Tongue (tissue), 2 donors: ENCODE measurements around the gene TBX15. TPM values are rescaled to one million over a fixed set of nuclear protein-coding genes. Genes with fewer than 3 reads are reported as not detected.

Experiments
- DNase-seq: peaks from one replicate; pipeline ENCODE4 v3.0.0-alpha.2; 2015
- total RNA-seq: library from RNA; depleted of rRNA; stranded (reverse); fragments of >200 nt; gene quantifications from one replicate; pipeline ENCODE4 v1.2.3, GENCODE V29; 2014

Gene TBX15
- total RNA-seq: 88.8 TPM

DNA sequence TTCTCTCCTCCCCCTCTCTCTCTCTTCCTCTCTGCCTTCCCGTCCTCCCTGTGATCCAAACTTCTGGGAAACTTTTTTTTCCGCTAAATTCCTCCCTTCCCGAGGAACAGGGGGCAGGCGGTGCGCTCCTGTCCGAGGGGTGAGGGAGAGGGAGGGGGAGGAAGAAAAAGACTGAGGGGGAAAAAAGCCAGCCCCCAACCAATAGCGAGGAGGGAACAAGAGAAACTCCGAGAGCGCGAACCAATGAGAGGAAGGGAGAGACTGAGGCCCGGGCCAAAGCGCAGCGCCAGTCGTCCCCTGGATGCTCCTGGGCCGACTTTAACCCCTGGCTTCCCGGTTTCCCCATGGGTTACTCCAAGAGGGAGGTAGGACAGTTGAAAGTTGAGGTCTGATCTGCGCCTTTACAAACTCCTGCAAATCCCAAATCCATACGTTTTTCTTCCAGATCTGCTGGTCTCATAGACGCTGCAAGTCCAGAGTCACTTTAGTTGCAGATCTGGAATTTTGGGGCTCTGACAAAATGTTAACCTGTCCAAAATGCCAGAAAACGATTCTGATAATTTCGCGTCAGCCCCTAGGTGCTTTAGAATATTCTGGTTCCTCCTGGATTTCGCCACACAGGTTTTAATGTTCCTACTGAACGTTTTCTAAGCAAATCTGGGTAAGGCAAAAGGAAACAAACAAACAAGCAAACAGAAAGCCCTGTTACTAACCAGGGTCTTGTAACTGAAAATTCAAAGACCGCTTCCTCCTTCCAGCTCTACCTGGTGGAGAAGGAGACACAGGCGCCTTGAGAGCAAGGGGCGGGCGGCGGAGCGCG is at the start of gene TBX15:
TBX15 (minus strand) TSS at position 158 of the 820 bp plus-strand sequence. CDS start 548 bp downstream, outside the sequence.
- DNase-seq: peak; percentile 94

DNA sequence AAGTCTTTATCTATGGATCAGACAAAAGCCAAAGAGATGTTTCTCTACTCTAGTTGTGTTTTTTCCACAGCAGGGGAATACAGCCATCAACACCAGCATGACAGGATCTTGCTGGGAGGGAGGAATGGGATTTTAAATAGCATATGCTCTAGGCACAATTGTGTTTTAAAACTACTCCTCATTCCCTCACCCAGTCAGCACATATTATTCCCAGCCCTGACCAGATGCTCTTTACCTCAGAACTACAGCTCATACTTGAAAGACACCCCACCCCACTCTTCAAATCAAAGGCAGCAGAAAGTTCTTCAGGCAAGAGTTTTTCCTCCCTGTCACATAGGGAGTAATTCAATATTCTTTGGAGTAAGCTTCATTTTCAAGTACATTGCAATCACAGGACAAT is 46.2 kb upstream of the TBX15 start:
- DNase-seq: no peak

DNA sequence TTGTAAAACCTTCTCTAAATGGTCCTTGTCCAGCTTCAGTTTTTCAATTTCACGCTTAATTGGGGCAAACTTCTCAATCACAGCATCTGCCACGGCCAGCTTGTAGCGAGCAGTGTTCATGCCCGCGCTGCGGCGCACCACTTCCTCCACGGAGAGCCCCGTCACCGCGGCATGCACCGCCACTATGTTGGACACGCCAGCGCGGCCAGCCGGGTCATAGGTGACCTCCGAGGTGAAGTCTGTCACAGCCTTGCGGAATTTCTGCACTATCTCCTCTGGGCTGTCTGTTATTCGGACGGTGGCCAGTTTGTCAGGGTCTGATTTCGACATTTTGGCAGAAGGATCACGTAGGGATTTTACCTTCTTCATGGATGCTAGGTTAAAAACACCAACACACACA is 44.8 kb upstream of the TBX15 start:
- DNase-seq: no peak

GRCh38 chr1:119027759-119028158 is 39.6 kb upstream of the TBX15 start:
- DNase-seq: no peak

DNA sequence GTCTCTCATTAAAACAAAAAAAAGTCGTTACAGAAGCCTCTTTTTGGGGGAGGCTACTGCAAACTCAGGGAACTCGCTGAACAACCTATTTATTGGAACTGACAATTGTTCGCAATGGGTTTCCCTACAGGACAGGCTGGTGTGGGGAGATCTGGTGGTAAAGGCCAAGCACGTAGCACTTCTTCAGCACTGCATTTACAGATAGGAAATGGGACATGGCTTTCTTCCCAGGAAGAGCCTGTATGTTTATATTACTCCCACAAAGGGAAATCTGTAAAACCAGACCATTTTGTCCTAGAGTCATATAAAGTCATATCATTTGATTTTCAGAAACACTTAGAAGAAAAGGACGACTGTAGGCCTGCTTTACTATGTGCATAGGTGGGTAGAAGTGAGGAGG is 38.8 kb upstream of the TBX15 start:
- no peak for DNase-seq

- no peak for DNase-seq
These were observed 27.4 kb upstream of the TBX15 start for GRCh38 chr1:119015547-119015946.

DNA sequence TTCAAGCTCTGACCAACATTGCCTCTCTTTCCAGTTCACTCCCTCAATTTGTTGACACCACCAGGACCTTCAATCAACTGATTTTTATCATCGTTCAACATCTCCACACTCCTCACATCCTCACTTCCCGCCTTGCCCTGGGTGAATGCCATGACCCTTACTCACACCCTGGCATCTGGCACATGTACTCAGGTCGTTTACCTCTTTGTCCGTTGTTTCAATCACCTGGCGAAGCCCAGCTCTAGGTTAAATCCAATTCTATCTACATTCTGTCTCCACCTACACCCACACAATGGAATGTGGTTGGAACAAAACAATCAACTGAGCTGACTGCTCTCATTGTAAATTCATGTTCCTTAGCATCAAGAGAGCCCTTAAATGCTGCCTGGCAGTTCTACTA is 24.2 kb upstream of the TBX15 start:
- DNase-seq: no peak

GRCh38 chr1:119011706-119012105 is 23.6 kb upstream of the TBX15 start:
- DNase-seq: no peak

DNA sequence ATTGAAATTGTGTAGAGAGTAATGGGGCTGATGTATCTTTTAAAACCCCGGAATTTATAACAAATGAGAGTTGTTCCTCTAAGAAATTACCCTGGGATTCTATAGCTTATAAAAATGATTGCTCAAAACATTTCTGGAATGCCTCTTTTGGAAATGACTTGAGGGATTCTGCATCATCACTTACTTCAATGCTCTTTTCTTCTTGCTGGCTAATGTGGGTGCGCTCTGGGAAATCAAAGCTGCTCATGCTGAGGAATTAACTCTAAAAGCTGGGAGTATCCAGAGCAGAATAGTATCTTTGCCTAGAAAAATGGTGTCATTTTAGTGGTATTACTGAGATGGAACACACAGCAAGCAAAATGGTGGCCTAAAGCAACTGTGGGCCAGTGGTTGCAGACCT is 23.0 kb upstream of the TBX15 start:
- DNase-seq: no peak

DNA sequence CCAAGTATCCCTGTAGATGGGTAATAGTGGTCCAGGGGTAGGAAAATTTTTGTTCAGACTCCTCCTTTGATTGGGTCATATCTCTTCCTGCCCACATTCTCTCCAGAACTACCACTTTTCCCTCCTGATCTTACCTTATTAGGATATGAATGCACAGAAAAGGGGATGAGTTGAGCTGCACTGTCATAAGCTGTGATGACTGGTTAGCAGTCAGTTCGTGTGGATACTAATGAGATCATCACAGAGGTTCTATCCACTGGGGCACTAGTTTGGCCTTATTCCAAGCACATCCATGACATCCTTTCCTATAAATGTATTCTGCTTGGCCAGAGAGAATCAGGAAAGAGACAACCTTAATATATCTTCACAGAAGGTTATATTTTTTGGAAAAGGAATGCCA is 22.1 kb upstream of the TBX15 start:
- no peak for DNase-seq

DNA sequence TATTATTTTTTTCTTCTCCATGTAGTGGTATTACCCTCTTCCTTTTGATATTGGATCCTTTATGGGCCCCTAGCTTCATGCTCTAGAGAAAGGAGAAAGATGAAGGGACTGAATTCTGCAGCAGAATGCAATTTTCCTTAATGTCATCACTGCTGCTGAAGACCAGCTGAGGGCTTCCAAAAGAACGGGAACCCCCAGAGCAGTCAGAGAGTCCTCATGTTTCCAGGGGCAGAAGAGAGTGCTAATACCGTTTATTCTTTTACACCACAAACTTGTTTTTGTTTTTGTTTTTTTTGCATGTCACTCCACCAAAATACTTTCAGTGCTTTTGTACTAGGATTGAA is 21.1 kb upstream of the TBX15 start:
- DNase-seq: no peak

- DNase-seq: peak; percentile 84
These were observed 20.6 kb upstream of the TBX15 start for GRCh38 chr1:119008483-119009311.

DNA sequence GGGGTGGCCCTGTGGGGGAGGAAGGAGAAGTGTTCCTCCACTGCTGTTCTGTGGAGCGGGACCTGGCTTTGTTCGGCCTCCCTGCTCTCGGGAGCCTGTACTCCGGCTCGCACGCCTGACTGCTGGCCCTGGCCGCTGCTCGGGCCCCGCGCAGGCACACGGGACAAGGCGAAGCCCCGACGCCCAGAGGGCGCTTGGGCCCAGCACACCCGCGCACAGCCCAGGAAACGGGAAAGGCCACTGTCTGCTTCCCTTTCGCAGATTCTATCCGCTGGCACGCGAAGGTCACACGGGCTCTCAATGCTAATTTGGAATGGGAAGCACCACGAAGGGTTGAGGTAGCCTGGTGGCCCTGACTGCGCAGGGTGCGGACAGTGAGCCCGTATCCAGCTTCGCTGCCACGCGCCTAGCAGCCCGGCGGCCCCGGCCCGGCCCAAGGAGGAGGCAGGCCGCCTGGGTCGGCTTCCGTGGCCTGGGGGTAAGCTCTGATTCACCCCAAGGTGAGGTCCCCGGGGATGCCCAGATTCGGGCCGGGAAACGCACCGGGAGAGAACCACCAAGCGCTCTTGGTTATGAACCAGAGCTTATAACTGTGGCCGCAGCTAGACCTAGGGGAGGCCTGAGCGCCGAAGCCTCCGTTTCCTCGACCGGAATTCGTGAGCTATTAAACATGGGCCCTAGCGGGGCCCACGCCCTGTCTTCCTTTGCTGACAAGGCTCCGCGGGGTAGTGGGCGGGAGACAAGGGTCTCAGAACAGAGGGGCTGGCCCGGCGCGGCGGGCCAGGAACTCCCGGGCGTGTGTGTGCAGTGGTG is 19.7 kb upstream of the TBX15 start:
- no peak for DNase-seq

- DNase-seq: no peak
These were observed 19.2 kb upstream of the TBX15 start for GRCh38 chr1:119007339-119007669.

- no peak for DNase-seq
These were observed 18.5 kb upstream of the TBX15 start for GRCh38 chr1:119006406-119007279.

DNA sequence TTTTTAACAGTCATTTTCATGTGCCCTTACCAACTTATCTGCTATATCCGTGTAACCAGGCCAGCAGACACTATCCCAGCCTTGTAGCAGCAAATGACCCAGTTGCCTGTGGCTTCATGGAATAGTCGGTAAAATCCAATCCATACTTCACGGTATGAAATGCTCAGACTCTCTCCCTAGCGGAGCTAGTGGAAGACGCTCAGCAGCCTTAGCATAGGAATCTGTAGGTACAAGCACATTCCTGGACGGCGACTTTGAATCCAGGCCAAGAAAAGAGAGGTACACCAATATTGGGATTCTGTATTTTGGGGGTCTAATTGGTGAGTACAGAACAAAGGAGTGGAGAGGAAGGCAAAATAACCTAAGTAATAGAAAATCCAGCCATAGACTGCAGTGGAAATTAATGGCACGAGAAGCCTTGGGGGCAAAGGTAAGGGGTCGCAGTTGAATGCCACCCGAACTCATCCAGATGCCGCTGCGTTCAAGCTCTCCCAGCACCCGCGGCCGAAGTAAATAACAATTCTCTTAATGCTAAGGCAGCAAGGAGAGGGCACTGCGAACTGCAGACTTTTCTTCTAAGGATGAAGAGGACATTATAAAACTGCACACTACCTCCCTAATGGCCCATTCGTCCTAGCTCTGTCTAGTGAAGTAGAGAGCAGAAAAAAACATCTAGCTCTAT is 17.7 kb upstream of the TBX15 start:
- no peak for DNase-seq

GRCh38 chr1:119004781-119005180 is 16.6 kb upstream of the TBX15 start:
- no peak for DNase-seq

DNA sequence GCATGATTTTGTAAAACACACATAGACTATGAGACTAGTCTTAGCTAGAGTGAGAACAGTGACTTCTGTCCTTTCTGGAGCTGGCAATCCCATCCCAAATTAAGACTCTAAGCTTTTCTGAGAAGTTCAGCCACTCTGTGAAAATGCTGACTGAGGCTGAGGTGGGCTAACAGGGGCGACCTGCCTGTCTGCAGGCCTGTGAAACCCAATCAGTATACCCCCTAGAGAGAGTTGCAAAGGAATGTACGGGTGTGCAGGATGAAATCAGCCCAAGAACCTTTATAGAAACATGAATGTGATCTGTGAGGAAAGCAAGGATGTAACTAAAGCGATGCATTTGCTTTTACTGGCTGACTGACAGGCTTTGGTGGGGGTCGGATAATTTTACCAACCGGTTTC is 16.0 kb upstream of the TBX15 start:
- DNase-seq: no peak

DNA sequence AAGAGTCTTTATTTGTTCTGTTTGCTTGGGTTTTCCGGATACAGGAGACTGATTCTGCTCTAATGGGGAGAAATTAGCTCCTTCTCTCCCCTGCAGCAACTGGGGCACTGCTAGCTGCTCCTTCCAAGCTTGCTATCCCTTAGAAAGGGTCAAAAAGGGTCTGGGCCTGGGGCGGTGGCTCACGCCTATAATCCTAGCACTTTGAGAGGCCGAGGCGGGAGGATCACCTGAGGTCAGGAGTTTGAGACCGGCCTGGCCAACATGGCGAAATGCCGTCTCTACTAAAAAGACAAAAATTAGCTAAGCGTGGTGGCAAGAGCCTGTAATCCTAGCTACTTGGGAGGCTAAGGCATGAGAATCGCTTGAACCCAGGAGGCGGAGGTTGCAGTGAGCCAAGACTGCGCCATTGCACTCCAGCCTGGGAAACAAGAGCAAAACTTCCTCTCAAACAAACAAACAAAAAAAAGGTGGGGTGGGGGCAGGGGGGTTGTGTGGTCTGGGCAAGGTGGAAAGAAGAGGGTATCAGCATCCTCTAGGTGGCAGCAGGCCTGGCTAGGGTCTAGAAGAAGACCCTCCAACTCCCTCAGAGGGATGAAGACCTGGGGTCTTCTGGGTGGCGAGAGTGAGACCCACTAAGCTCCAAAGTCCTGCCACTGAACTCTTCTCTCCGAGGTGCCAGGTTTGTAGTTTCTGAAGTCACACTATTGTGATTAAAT is 15.4 kb upstream of the TBX15 start:
- no peak for DNase-seq

- no peak for DNase-seq
These were observed 14.0 kb upstream of the TBX15 start for GRCh38 chr1:119002028-119002686.
